H1 (cell line): ENCODE data around the gene ELFN2. TPM values are rescaled to one million over a fixed set of nuclear protein-coding genes. Genes with fewer than 3 reads are reported as not detected.

Experiments used
- CTCF ChIA-PET: fragments of 300-600 bp; sonication (Branson Sonifier 250); formaldehyde crosslinking; loops from one replicate; lab custom pipeline; 2021; ENCODE audit not compliant: partially characterized antibody; lab: Charles Lee
- POLR2A ChIA-PET: fragments of 300-600 bp; sonication (Branson Sonifier 250); formaldehyde crosslinking; loops from one replicate; lab custom pipeline; 2021; ENCODE audit warnings: inconsistent platforms; ENCODE audit not compliant: partially characterized antibody; lab: Charles Lee
- DNase-seq, 2 experiments: peaks; one replicate each; pipeline versions ENCODE4 v3.0.0 to v3.0.0-alpha.2; 2010 to 2022; ENCODE audit warnings: low spot score in 2 of 2, low read depth in 1 of 2, mixed read lengths in 1 of 2
- FAIRE-seq: peaks from 2 replicates; lab custom pipeline; 2011; peaks lifted over from hg19 to GRCh38; lab: Jason Lieb, UNC
- H2AFZ ChIP-seq: 2 replicates; pipeline ENCODE4 v1.8.1; 2012; ENCODE audit warnings: low read length, inconsistent platforms
- H2AK5ac ChIP-seq: 2 replicates; pipeline ENCODE4 v1.6.1; 2013; ENCODE audit warnings: low read depth, low read length
- H2BK120ac ChIP-seq: replicated peaks from 2 replicates; pipeline ENCODE3; 2013; ENCODE audit warnings: low read depth, low read length, inconsistent platforms
- H2BK12ac ChIP-seq: 2 replicates; pipeline ENCODE4 v1.6.1; 2013; ENCODE audit warnings: low read depth, low read length
- H2BK15ac ChIP-seq: 2 replicates; pipeline ENCODE4 v1.6.1; 2013; ENCODE audit warnings: low read length
- H2BK20ac ChIP-seq: 2 replicates; pipeline ENCODE4 v1.6.1; 2013; ENCODE audit warnings: low read length
- H2BK5ac ChIP-seq: 2 replicates; pipeline ENCODE4 v1.6.1; 2013; ENCODE audit warnings: low read depth, low read length
- H3K14ac ChIP-seq: 2 replicates; pipeline ENCODE4 v1.6.1; 2013; ENCODE audit warnings: inconsistent platforms; ENCODE audit not compliant: insufficient read length
- H3K18ac ChIP-seq: 2 replicates; pipeline ENCODE4 v1.6.1; 2013; ENCODE audit warnings: low read length; ENCODE audit errors: extremely low read depth
- H3K23ac ChIP-seq: 2 replicates; pipeline ENCODE4 v1.6.1; 2013; ENCODE audit warnings: inconsistent platforms; ENCODE audit not compliant: insufficient read length
- H3K23me2 ChIP-seq: 2 replicates; pipeline ENCODE4 v1.6.1; 2013; ENCODE audit warnings: low read depth, low read length
- H3K27ac ChIP-seq: 2 replicates; pipeline ENCODE4 v1.6.1; 2011; ENCODE audit warnings: low read depth, low read length, inconsistent platforms
- H3K27me3 ChIP-seq, 4 experiments: replicated peaks in 1 of 4; 1 replicate in 1 of 4; 2 replicates in 3 of 4; pipeline versions ENCODE4 v1.6.1 to v1.8.1; 2011 to 2013; ENCODE audit warnings: low read length in 3 of 4, mild to moderate bottlenecking in 3 of 4, inconsistent platforms in 2 of 4, mixed read lengths in 2 of 4, moderate library complexity in 1 of 4; ENCODE audit not compliant: control insufficient read depth in 3 of 4, insufficient read depth in 3 of 4; ENCODE audit errors: extremely low read depth in 1 of 4
- H3K36me3 ChIP-seq, 4 experiments: 2 replicates each; pipeline versions ENCODE4 v1.6.1 to v1.8.1; 2011 to 2013; ENCODE audit warnings: mild to moderate bottlenecking in 4 of 4, low read length in 3 of 4, moderate library complexity in 2 of 4, control low read depth in 1 of 4, inconsistent platforms in 1 of 4; ENCODE audit not compliant: insufficient read depth in 4 of 4, control insufficient read depth in 2 of 4
- H3K4ac ChIP-seq: replicated peaks from 2 replicates; pipeline ENCODE3; 2013; ENCODE audit warnings: low read length, low read depth, mixed read lengths, inconsistent platforms; ENCODE audit not compliant: insufficient read length
- H3K4me1 ChIP-seq, 4 experiments: replicated peaks in 1 of 4; 1 replicate in 1 of 4; 2 replicates in 3 of 4; pipeline versions ENCODE4 v1.6.1 to v1.8.1; 2011 to 2013; ENCODE audit warnings: low read length in 3 of 4, inconsistent platforms in 2 of 4, mixed read lengths in 1 of 4; ENCODE audit not compliant: insufficient read depth in 4 of 4, control insufficient read depth in 3 of 4
- H3K4me2 ChIP-seq, 2 experiments: 2 replicates each; pipeline versions ENCODE4 v1.6.1 to v1.8.1; 2011 to 2013; ENCODE audit warnings: low read depth in 2 of 2, low read length in 2 of 2, control low read depth in 1 of 2, inconsistent platforms in 1 of 2, mild to moderate bottlenecking in 1 of 2; ENCODE audit not compliant: insufficient read depth in 1 of 2
- H3K4me3 ChIP-seq, 4 experiments: fragments of 200-600, 300-600 bp in 1 of 4; sonication (generic), shearing (Covaris generic), sonication (Bioruptor Twin) in 1 of 4; 2 replicates each; pipeline versions ENCODE4 v1.5.1 to v1.8.1; 2011 to 2016; ENCODE audit warnings: low read length in 4 of 4, low read depth in 3 of 4, control low read depth in 2 of 4, inconsistent platforms in 2 of 4, mild to moderate bottlenecking in 2 of 4, mixed read lengths in 1 of 4, moderate library complexity in 1 of 4; ENCODE audit not compliant: insufficient read depth in 2 of 4; ENCODE audit errors: extremely low read depth in 1 of 4
- H3K56ac ChIP-seq: replicated peaks from 2 replicates; pipeline ENCODE3; 2013; ENCODE audit warnings: low read depth, mild to moderate bottlenecking, mixed read lengths, low read length, inconsistent platforms; ENCODE audit not compliant: insufficient read length
- H3K79me1 ChIP-seq: 2 replicates; pipeline ENCODE4 v1.6.1; 2013; ENCODE audit warnings: low read depth, low read length, control low read depth
- H3K79me2 ChIP-seq, 2 experiments: 2 replicates each; pipeline versions ENCODE4 v1.6.1 to v1.8.1; 2012 to 2013; ENCODE audit warnings: low read length in 2 of 2, mild to moderate bottlenecking in 2 of 2, inconsistent platforms in 1 of 2; ENCODE audit not compliant: insufficient read depth in 2 of 2, control insufficient read depth in 1 of 2
- H3K9ac ChIP-seq, 4 experiments: replicated peaks in 1 of 4; 1 replicate in 1 of 4; 2 replicates in 3 of 4; pipeline versions ENCODE4 v1.6.1 to v1.8.1; 2011 to 2013; ENCODE audit warnings: low read depth in 3 of 4, low read length in 3 of 4, control low read depth in 2 of 4, mild to moderate bottlenecking in 2 of 4, moderate library complexity in 2 of 4, inconsistent platforms in 1 of 4; ENCODE audit errors: extremely low read depth in 1 of 4
- H3K9me3 ChIP-seq, 2 experiments: 2 replicates each; pipeline versions ENCODE4 v1.6.1 to v1.8.1; 2012 to 2013; ENCODE audit warnings: mild to moderate bottlenecking in 2 of 2, moderate library complexity in 2 of 2, control low read depth in 1 of 2, inconsistent platforms in 1 of 2, low read depth in 1 of 2, low read length in 1 of 2, mixed read lengths in 1 of 2; ENCODE audit not compliant: insufficient read depth in 2 of 2
- H4K20me1 ChIP-seq, 2 experiments: replicated peaks in 1 of 2; 2 replicates each; pipeline versions ENCODE3 to v1.8.1; 2011 to 2013; ENCODE audit warnings: inconsistent platforms in 2 of 2, low read length in 2 of 2, mild to moderate bottlenecking in 1 of 2; ENCODE audit not compliant: insufficient read depth in 2 of 2, control insufficient read depth in 1 of 2
- H4K5ac ChIP-seq: 2 replicates; pipeline ENCODE4 v1.6.1; 2013; ENCODE audit warnings: low read length, low read depth, mixed read lengths, inconsistent platforms; ENCODE audit not compliant: insufficient read length
- H4K8ac ChIP-seq: 2 replicates; pipeline ENCODE4 v1.8.0; 2013; ENCODE audit warnings: mild to moderate bottlenecking, moderate library complexity, low read length, inconsistent platforms; ENCODE audit not compliant: insufficient read depth; ENCODE audit errors: extremely low read depth
- H4K91ac ChIP-seq: replicated peaks from 2 replicates; pipeline ENCODE3; 2013; ENCODE audit warnings: low read length, mixed read lengths, inconsistent platforms; ENCODE audit not compliant: insufficient read length
- CREB1 ChIP-seq: IDR thresholded peaks from 2 replicates; pipeline ENCODE4 v1.6.1; 2012; ENCODE audit warnings: inconsistent platforms
- EZH2 ChIP-seq: fragments of 200-600 bp; sonication (generic); IDR thresholded peaks from 2 replicates; pipeline ENCODE4 v1.7.1; 2012; ENCODE audit warnings: low read depth, mild to moderate bottlenecking, moderate library complexity, low read length, inconsistent platforms; ENCODE audit not compliant: severe bottlenecking
- NRF1 ChIP-seq: IDR thresholded peaks from 2 replicates; pipeline ENCODE4 v1.6.1; 2011; ENCODE audit warnings: mild to moderate bottlenecking, low read depth, low read length, improper control_type of control experiment
- RAD21 ChIP-seq, 2 experiments: IDR thresholded peaks in 1 of 2; conservative IDR thresholded peaks in 1 of 2; 2 replicates each; pipeline ENCODE4 v1.6.1; 2011; ENCODE audit warnings: low read depth in 2 of 2, low read length in 2 of 2, improper control_type of control experiment in 1 of 2, inconsistent platforms in 1 of 2, mild to moderate bottlenecking in 1 of 2, moderate library complexity in 1 of 2
- RNF2 ChIP-seq: fragments of 200-900, 300-1000 bp; sonication (generic); IDR thresholded peaks from 2 replicates; pipeline ENCODE4 v1.7.1; 2016; ENCODE audit warnings: borderline replicate concordance, low read depth, mild to moderate bottlenecking, antibody characterized with exemption, low read length; ENCODE audit not compliant: poor library complexity, severe bottlenecking; ENCODE audit errors: missing control alignments
- RXRA ChIP-seq: IDR thresholded peaks from 2 replicates; pipeline ENCODE4 v1.6.1; 2011; ENCODE audit warnings: low read depth, mild to moderate bottlenecking, low read length, moderate library complexity; ENCODE audit not compliant: insufficient read depth
- SIRT6 ChIP-seq: IDR thresholded peaks from one replicate; pipeline ENCODE4 v1.7.1; 2012; ENCODE audit warnings: low read length, inconsistent platforms
- SP4 ChIP-seq: IDR thresholded peaks from 2 replicates; pipeline ENCODE4 v1.6.1; 2012; ENCODE audit warnings: low read length, inconsistent platforms
- WGBS, 2 experiments: shearing (Covaris generic) in 1 of 2; methylation state at CpG; one replicate each; pipeline versions ENCODE4 v1.1.6 to v1.1.7; 2013 to 2015; ENCODE audit warnings: low lambda C conversion rate in 2 of 2, mixed read lengths in 2 of 2, inconsistent platforms in 1 of 2, low coverage in 1 of 2, missing lambda C conversion rate in 1 of 2; ENCODE audit not compliant: insufficient replicate concordance in 2 of 2, insufficient coverage in 1 of 2, insufficient read length in 1 of 2; ENCODE audit errors: extremely low coverage in 1 of 2, missing lambda C conversion rate in 1 of 2; 5-methylcytosine and 5-hydroxymethylcytosine counted together
- polyA plus RNA-seq, 7 experiments: library from polyadenylated mRNA; depleted of rRNA in 3 of 7; stranded (reverse) in 5 of 7; unstranded in 2 of 7; fragments of >200 nt in 5 of 7; fragments of 200-250 nt in 2 of 7; gene quantifications; 1 replicate in 5 of 7; 2 replicates in 1 of 7; 4 replicates in 1 of 7; pipeline versions ENCODE4 v1.2.1 to v1.2.3, GENCODE V29; 2011 to 2013; ENCODE audit warnings: missing spikeins in 2 of 7, mixed read lengths in 2 of 7
- total RNA-seq: library from RNA; stranded (reverse); fragmentation: NEBNext Ultra II Directional; extraction: Animal tissue kit (Norgen Biotek cat#: 25700); gene quantifications from 2 replicates; pipeline ENCODE4 v1.2.1, GENCODE V29; 2021
- TF ChIP-seq, protein P1 (sequence below): IDR thresholded peaks from 2 replicates; pipeline ENCODE4 v1.6.1; 2012; ENCODE audit warnings: inconsistent platforms

The ELFN2 gene
- total and polyA plus RNA-seq, 2 of the 8 experiments (the other 6 are each of a cell fraction or from before 2014, with no cell fraction given): 0.63 to 0.88 TPM

DNA sequence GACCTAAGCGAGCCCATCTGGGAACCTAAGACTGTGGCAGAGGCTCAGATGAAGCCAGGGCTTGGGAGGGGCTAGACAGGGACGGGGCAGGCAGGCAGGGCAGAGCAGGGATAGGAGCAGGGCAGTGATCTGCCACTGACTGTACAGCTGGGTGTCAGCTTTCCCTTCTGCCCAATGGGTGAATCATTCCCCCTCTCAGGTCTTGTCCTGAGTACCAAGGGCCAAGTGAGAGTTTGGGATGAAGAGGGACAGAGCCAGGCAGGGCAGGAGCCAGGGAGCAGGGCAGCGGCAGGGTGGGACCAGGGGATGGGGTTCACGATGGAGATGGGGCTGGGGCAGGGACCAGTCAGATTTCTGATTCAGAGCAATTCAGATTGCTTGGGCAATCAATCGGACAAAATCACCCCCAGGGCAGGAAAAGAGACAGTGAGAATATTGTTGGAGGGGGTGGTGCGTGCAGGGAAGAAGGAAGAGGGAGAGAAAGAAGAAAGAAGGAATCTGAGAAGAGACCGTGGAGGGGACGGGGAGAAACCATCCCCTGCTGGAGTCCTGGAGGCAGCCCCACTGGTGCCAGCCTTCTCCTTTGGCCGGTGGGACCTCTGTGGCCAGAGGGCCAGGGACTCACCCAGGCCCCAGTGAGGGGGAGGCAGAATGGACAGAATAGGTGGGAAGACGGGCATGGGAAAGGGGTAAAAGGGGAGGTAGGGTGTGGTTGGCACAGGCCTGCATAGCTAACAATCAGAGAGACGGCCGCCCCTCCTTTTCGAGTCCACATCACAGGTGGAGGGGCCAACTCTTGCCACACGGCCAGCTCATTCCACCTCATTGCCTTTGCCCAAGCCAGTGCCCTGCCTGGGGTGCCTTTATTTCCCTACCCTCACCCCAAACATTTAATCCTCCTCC, 97.8 kb downstream of the ELFN2 start:
- no peak overlapping the region for H2BK12ac ChIP-seq
- H3K27ac ChIP-seq: no peak overlapping the region
- H3K9me3 ChIP-seq: no peaks in the 10 kb centered on the region
- H3K23ac ChIP-seq: no peak overlapping the region
- H4K5ac ChIP-seq: no peak overlapping the region
- H3K4me2 ChIP-seq: no peak overlapping the region
- no peaks in the 10 kb centered on the region for H3K79me1 ChIP-seq
- no peak overlapping the region for H2BK15ac ChIP-seq
- no peak overlapping the region for H3K14ac ChIP-seq
- no peak overlapping the region for H2AFZ ChIP-seq
- H4K20me1 ChIP-seq: no peaks in the 10 kb centered on the region
- no peak overlapping the region; the same call in 1 of the 2 replicates for H3K18ac ChIP-seq
- H3K79me2 ChIP-seq: no peaks in the 10 kb centered on the region
- no peak for FAIRE-seq
- H3K4me1 ChIP-seq: peaks cover 0 to 21% (median 8%) of the 10 kb centered on the region in 4 experiments; a peak in 6 of 7 replicates
- 0 out of 2 replicates have a peak overlapping the region, but pooled peaks have one; percentile 48 for H2BK20ac ChIP-seq
- 75% methylated on average over 13 of the region's 14 CpGs; no CpG with 5 or more reads in 1 of the 2 experiments for WGBS, 2 experiments
- no peak overlapping the region for H3K4ac ChIP-seq
- ChIA-PET CTCF (interaction anchor here (0.6 to 7.5 kb wide), 12 partner anchors 8 to 129 kb away, joined by 3 to 61 read pairs (median 6); no protein-coding TSS in a partner anchor), POLR2A (interaction anchor here (0.9 to 2.4 kb wide), 2 partner anchors 13 to 97 kb away, joined by 3 to 9 read pairs; no protein-coding TSS in a partner anchor)
- peak overlapping the region; percentile 43; the same call in 1 of the 2 replicates for H4K8ac ChIP-seq
- H3K23me2 ChIP-seq: peaks cover 7% of the 10 kb centered on the region; the same call in 1 of the 2 replicates
- H3K36me3 ChIP-seq: no peaks in the 10 kb centered on the region
- H3K27me3 ChIP-seq: peaks cover 0 to 29% (median 17%) of the 10 kb centered on the region in 4 experiments; a peak in 6 of 7 replicates
- H2BK120ac ChIP-seq: no peak overlapping the region
- no peak for DNase-seq
- no peak overlapping the region for H3K4me3 ChIP-seq
- H3K9ac ChIP-seq: no peak overlapping the region
- H3K56ac ChIP-seq: no peak overlapping the region
- no peak overlapping the region for H4K91ac ChIP-seq
- no peak overlapping the region for H2BK5ac ChIP-seq
- H2AK5ac ChIP-seq: no peak overlapping the region
- TF ChIP-seq, protein P1, sequence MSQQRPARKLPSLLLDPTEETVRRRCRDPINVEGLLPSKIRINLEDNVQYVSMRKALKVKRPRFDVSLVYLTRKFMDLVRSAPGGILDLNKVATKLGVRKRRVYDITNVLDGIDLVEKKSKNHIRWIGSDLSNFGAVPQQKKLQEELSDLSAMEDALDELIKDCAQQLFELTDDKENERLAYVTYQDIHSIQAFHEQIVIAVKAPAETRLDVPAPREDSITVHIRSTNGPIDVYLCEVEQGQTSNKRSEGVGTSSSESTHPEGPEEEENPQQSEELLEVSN: no peak
- TF ChIP-seq RNF2 (no peak), SIRT6 (no peak), EZH2 (no peak), RAD21 (IDR thresholded peaks at IDR 0.05 in 1 of 2, conservative IDR thresholded peaks at IDR 0.05 in 1 of 2; ENCODE audit: low read depth in 2 of 2, low read length in 2 of 2) (no peak), RXRA (no peak), SP4 (no peak), CREB1 (no peak), NRF1 (no peak)
